ENCODE results near the gene EMILIN3.

Gene EMILIN3

DNA sequence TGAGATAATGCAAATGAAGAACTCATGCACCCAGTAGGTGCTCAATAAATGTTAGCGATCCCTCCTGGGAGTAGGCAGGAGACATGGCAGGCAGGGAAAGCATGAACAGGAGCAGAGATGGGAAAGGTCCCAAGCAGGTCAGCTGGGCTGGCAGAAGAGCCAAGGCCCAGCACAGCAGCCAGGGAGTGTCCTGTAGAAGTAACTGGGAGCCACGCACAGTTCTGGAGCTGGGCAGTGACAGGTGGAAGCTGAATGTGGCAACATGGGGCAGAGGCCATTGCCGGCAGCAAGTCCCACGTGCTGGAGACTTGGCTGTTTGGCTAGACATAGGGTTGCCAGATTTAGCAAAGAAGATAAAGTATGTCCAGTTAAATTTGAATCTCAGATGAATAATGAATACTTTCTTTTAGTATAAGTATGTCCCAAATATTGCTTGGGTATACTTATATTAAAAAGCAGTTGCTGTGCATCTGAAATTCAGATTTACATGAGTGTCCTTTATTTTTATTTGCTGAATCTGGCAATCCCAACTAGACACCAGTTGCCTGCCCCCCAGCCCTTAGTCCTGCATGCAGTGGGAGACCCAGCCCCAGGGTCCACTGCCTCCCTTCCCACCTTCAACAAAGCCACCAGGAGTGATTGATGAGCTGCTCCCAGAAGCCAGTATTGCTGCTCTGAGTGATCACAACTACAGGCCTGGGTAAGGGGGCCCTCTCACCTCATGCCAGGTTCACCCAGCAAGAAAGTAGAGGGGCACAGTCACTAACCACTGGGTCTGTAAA is 29.7 kb downstream of the EMILIN3 start:
- no peak for TF ChIP-seq ZNF274 (IDR thresholded peaks at IDR 0.05; ENCODE audit: low read depth, low read length)
- no peak overlapping the region for H3K4me3 ChIP-seq (ENCODE audit: low read length)

DNA sequence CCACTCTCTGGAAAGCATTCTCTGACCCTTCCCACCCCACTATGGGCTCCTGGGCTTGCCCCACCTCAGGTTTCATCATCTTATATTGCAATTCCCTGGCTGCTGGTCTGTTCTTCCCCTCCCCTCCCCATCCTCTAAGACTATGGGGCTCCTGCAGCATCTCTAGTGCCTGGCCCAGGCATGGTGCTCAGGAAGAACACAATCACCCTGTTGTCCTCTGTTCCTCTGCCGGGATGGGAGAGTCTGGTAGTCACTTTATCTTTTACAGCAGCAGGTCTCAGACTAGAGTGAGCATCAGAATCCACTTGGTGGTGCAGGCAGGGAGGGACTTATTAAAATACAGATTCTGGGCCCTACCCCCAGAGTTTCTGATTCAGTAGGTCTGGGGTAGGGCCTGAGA is 31.0 kb downstream of the EMILIN3 start:
- TF ChIP-seq ZNF274 (IDR thresholded peaks at IDR 0.05; ENCODE audit: low read depth, low read length), result no peak
- H3K4me3 ChIP-seq (ENCODE audit: low read length), result no peak overlapping the region

DNA sequence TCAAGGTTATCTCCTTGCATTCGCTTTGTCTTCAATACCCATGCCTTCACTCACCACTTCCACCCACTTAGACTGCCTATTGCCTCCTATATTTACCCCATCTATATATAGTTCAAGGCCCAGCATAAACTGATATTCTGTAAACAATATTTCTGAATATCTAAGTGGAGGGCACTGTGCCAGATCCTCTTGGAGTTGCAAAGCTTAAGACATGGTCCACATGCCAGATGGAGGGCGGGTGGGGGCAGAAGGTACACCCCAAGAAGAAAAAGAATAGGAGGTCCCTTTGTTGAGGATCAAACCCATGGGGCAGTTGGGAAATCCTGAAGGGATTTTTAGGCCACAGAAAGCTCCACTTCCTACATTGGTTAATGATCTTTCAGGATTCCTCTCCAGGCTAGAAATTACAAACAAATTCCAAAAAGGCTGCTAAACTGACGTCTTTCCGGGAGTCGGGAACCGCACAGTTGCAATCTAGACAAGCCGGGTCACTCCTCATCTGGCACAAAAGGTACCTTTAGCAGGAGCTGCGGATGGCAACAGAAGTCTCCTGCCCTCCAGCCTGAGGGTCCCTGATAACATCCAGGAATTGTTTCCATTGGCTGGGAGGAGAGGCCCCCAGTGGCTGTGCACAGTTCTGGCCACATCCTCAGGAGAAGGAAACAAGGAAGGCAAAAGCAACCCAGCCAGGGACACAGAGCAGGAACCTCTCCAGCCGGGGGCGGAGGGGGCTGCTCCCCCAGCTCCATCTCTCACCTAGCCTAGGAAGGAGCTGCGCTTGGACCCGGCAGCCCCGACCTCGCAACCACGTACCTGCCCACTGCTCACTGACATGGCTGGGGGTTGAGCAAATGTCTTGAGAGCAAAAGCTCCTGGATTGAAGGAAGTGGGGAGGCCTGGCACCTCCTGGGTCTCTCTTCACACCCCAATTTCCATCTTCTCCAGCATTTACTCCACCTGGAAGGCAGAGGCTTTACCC is 31.9 kb downstream of the EMILIN3 start:
- H3K4me3 ChIP-seq (ENCODE audit: low read length), result no peak overlapping the region
- TF ChIP-seq ZNF274 (IDR thresholded peaks at IDR 0.05; ENCODE audit: low read depth, low read length), result no peak

DNA sequence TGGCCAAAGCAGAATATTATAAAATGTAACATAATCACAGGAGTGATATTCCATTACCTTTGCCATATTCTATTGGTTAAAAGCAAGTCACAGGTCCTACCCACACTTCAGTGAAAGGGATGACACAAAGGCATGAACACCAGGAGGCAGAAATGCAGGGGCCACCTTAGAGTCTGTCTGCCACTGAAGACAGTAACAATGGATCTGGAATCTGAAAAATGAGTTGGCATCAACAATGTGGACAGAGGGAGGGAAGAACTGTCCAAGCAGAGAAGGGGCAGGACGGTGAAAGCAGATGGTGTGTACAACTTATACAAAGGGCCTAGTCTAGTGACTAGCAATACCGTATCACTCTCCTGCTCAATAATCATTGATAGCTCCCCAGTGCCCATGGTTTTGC is 32.6 kb downstream of the EMILIN3 start:
- H3K4me3 ChIP-seq (ENCODE audit: low read length), result no peak overlapping the region
- no peak for TF ChIP-seq ZNF274 (IDR thresholded peaks at IDR 0.05; ENCODE audit: low read depth, low read length)

DNA sequence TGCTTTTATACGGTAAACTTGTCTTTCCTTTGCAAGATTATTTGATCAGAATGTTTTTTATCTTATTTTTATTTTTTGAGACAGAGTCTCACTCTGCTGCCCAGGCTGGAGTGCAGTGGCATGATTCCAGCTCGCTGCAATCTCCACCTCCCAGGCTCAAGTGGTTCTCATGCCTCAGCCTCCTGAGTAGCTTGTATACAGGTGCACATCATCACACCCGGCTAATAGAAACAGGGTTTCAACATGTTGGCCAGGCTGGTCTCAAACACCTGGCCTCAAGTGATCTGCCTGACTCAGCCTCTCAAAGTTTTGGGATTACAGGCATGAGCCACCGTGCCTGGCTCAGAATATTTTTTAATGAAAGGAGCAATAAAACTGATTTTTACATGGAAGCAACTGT is 34.9 kb downstream of the EMILIN3 start:
- H3K4me3 ChIP-seq (ENCODE audit: low read length), result no peak overlapping the region
- TF ChIP-seq ZNF274 (IDR thresholded peaks at IDR 0.05; ENCODE audit: low read depth, low read length), result no peak

DNA sequence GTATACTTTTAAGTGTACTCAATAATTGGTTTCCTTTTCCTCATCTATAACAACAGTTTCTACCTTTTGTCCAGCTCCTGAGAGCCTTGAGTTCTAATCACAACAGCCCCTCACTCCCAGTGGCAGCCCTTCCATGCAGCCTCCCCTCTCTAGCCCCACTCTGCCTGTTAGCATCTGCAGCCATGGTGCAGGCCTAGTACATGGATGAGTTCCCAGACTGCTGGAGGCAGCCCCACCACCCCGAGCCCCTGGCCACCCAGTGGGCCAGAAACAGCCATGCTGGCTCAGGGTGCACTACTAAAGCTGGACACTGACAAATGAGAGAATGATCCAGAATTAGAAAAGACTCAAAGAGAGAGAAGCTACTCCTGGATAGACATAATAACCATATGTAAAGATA is 35.7 kb downstream of the EMILIN3 start:
- TF ChIP-seq ZNF274 (IDR thresholded peaks at IDR 0.05; ENCODE audit: low read depth, low read length), result no peak

DNA sequence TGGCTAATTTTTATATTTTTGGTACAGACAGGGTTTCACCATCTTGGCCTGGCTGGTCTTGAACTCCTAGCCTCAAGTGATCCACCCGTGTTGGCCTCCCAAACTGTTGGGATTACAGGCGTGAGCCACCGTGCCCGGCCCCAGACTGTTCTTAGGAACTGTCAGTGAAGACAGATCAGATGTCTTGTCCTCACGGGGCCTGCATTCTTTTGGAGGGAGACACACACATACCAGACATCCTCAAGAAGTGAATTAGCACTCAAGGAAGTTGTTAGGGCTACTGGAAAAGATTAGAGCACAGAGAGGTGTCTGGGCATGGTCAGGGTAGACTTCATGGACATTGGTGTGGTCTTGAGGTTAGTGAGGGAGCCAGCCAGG is 36.3 kb downstream of the EMILIN3 start:
- no peak overlapping the region for H3K4me3 ChIP-seq (ENCODE audit: low read length)
- TF ChIP-seq ZNF274 (IDR thresholded peaks at IDR 0.05; ENCODE audit: low read depth, low read length), result no peak

More for the DNA sequence above, 35.7 kb downstream of the EMILIN3 start:
- H3K4me3 ChIP-seq (ENCODE audit: low read length), result no peak overlapping the region

DNA sequence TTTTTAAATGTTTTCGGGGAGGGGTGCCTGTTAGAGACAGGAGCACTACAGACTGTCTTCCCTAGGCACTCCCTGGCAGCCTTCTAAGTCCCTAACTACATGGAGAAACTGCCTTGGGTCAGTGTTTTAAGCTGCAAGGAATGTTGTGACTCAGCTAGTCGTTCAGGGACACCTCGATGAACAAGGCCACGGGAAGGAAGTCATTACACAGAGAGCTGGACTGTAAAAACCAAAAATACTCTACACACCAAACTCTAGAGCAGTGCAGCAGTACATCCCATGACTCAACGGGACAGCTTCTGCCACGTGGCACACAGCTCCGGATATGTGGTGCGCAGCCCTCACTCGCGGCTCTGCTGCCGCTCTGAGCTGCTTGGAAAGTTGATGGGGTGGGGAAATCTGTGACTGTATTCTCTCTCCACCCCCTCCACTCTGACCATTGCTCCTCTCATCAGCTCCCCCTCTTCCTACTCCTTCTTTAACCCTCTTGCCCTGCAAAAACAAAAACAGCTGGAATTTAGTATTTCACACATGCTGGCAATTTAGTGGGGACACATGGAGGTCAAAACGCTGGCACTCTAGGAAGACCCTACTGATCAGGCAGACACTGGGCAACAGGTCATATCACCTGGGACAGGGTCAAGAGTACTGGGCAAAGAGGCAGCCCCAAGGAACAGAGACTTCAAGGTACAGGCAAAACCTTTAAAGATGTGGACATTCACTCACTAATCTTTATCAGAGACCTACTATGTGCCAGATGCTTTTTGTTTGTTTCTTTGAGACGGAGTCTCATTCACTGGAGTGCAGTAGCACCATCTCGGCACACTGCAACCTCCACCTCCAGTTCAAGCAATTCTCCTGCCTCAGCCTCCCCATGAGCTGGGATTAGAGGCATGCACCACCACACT is 36.9 kb downstream of the EMILIN3 start:
- no peak overlapping the region for H3K4me3 ChIP-seq (ENCODE audit: low read length)
- no peak for TF ChIP-seq ZNF274 (IDR thresholded peaks at IDR 0.05; ENCODE audit: low read depth, low read length)

- H3K4me3 ChIP-seq (ENCODE audit: low read length), result no peak overlapping the region
- no peak for TF ChIP-seq ZNF274 (IDR thresholded peaks at IDR 0.05; ENCODE audit: low read depth, low read length)
Observed at GRCh38 chr20:41327178-41327577, 39.4 kb downstream of the EMILIN3 start.

- H3K4me3 ChIP-seq (ENCODE audit: low read length), result no peak overlapping the region
- TF ChIP-seq ZNF274 (IDR thresholded peaks at IDR 0.05; ENCODE audit: low read depth, low read length), result no peak
Observed at GRCh38 chr20:41320976-41321375, 45.6 kb downstream of the EMILIN3 start.

DNA sequence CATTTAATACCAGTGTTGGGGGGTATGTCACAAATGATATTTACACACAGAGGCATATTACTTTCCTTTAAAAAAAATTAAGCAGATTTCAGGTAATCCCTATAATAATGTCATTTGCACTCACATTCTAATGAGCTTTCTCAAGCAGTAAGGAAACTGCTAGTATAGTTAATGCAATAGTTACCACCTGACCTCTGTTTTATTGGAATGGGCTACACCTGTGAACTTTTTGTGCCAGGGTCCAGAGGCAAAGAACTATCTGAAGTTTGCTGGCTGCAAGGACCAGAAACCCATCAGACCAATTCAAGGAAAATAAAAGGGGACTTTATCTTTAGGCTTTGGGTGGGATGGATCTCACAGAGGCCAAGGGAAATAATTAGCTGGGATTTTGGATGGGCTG is 46.2 kb downstream of the EMILIN3 start:
- TF ChIP-seq ZNF274 (IDR thresholded peaks at IDR 0.05; ENCODE audit: low read depth, low read length), result no peak
- no peak overlapping the region for H3K4me3 ChIP-seq (ENCODE audit: low read length)

DNA sequence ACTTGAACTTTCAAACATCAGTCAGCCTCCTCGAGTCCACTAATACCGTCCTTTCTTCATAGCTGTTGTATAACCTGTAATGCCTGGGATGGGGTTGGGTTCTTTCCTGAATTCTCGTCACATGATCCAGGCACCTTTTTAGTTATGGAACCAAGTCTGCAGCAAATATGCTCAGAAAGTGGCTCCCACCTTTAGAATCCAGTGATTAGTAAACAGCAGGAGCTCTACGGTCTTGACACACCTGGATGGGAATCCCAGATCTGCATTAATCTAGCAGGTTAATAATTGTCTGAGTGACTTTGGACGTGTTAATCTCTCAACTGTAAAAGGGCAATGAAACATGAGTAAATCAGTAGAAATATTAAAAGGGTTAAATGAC is 48.4 kb downstream of the EMILIN3 start:
- TF ChIP-seq ZNF274 (IDR thresholded peaks at IDR 0.05; ENCODE audit: low read depth, low read length), result no peak
- peak overlapping the region; percentile 67 for H3K4me3 ChIP-seq (ENCODE audit: low read length)

GRCh38 chr20:41317546-41318270 is 48.9 kb downstream of the EMILIN3 start, which contains the start of gene ZHX3:
TSS of gene ZHX3 (minus strand) at chr20:41317731. CDS start at chr20:41204916, 112,815 bp downstream.
- TF ChIP-seq ZNF274 (IDR thresholded peaks at IDR 0.05; ENCODE audit: low read depth, low read length), result no peak
- H3K4me3 ChIP-seq (ENCODE audit: low read length), result peak within 1 kb of the TSS; percentile 77

Data from GM08714 (cell line).